Upper lobe of left lung (tissue), 6 donors: ENCODE results near the gene CLK2. TPM values are rescaled to one million over a fixed set of nuclear protein-coding genes. Genes with fewer than 3 reads are reported as not detected.

ENCODE experiments used
- ATAC-seq, 2 donors: fragments of 200-7000 bp; cut with Tn5 transposase; one replicate each; pipeline ENCODE4 v1.9.1; 2022; ENCODE audit warnings: mild to moderate bottlenecking in 2 of 2, moderate library complexity in 2 of 2; ENCODE audit not compliant: low FRiP score in 2 of 2
- DNase-seq, 2 donors: peaks; one replicate each; pipeline ENCODE4 v3.0.0-alpha.2; 2019 to 2020
- H3K27ac ChIP-seq, 4 donors: fragments of 200-600 bp; sonication (generic); one replicate each; pipeline ENCODE4 v1.5.1; 2016 to 2019
- H3K27me3 ChIP-seq, 4 donors: fragments of 200-600 bp; sonication (generic); one replicate each; pipeline ENCODE4 v1.5.1; 2017 to 2019
- H3K36me3 ChIP-seq, 4 donors: fragments of 200-600 bp; sonication (generic); one replicate each; pipeline ENCODE4 v1.5.1; 2016 to 2019
- H3K4me1 ChIP-seq, 4 donors: fragments of 200-600 bp; sonication (generic); one replicate each; pipeline ENCODE4 v1.5.1; 2018 to 2019
- H3K4me3 ChIP-seq, 4 donors: fragments of 200-600 bp; sonication (generic); one replicate each; pipeline ENCODE4 v1.5.1; 2017 to 2019; ENCODE audit warnings: mild to moderate bottlenecking in 2 of 4, moderate library complexity in 1 of 4
- H3K9me3 ChIP-seq, 4 donors: fragments of 200-600 bp; sonication (generic); one replicate each; pipeline ENCODE4 v1.5.1; 2018 to 2019
- EP300 ChIP-seq, 4 donors: sonication (generic); formaldehyde crosslinking; IDR thresholded peaks; one replicate each; pipeline ENCODE4 v1.5.1; 2017; ENCODE audit warnings: antibody characterized with exemption in 4 of 4, control low read depth in 2 of 4
- POLR2A ChIP-seq, 4 donors: fragments of 450-650 bp; IDR thresholded peaks; one replicate each; pipeline ENCODE4 v1.5.1; 2016 to 2017; ENCODE audit warnings: antibody characterized with exemption in 4 of 4, mild to moderate bottlenecking in 2 of 4
- POLR2AphosphoS5 ChIP-seq, 2 donors: sonication (generic); formaldehyde crosslinking; IDR thresholded peaks; one replicate each; pipeline ENCODE4 v1.5.1; 2017; ENCODE audit warnings: antibody characterized with exemption in 2 of 2
- WGBS, 2 donors: methylation state at CpG; one replicate each; pipeline ENCODE4 v1.1.5; 2017 to 2018; 5-methylcytosine and 5-hydroxymethylcytosine counted together
- total RNA-seq, 6 donors: library from RNA; depleted of rRNA in 4 of 6; stranded (reverse); fragments of >200 nt in 4 of 6; gene quantifications; one replicate each; pipeline versions ENCODE4 v1.1.0 to v1.2.1, GENCODE V29; 2016 to 2021
- TF ChIP-seq, protein P1 (sequence below), 6 experiments: fragments of 450-650 bp in 4 of 6; fragments of 200-600 bp in 2 of 6; sonication (generic) in 2 of 6; IDR thresholded peaks; one replicate each; pipeline ENCODE4 v1.5.1; 2016 to 2019; ENCODE audit warnings: antibody characterized with exemption in 6 of 6
- donor health status: DM: no; HTN: no; CAD: no; lungs with moderate emphysema.
- donor health status: DM: no; HTN: yes; CAD: no; lungs with severe emphysema.

CLK2 gene
- total RNA-seq, 6 donors from 2014 or later, result 32.7 to 92.2 (median 48.1) TPM

DNA sequence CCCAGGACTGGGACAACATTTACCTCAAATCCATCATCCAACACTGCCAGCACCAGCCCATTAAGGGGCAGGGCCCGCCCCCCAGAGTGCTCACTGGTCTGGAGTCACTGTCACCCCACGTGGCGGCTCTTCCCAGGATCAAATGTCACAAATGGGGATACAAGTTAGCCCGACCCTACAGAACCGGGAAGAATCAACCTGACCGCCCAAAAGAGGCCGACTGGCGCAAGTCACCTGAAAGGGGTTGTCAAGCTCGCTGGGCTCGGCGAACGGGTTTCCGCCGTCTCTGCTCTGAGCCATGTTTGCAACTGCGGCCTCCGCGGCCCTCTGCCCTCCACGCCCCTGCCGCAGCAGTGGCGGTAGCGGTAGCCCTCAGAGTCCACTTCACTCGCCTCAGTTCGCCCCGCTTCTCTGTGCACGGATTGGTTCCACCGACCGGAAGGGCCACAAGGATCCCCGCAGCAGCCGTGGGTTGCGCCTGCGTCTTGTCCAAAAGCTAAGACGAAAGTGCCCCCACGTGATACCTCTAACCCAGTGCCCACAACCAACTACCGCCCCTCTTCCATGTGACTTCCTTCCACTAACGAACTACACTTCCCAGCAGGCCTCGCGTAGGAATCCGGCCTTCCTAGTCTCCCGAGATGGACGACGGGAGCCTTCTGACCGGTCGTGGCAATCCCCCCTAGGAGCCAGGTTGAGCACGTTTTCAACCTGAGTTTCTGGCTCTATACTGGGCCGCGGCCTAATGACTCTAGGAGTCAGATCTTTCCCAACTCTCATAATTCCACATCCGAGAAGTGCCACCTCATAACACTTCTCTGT, 11.2 kb downstream of the CLK2 start, which contains the start of gene SCAMP3:
Gene SCAMP3, minus strand, starts transcription at position 509 of the 822 bp plus-strand sequence. Its CDS starts 209 bp downstream, at position 300.
- DNase-seq (peak; percentile 91 to 99), ATAC-seq (peak; percentile 98 to 99)
- Histone ChIP-seq H3K4me3 (peak within 1 kb of the TSS; percentile 70 to 97 (median 84)), H3K36me3 (peaks cover 13 to 74% (median 50%) of the 10 kb centered on the region in 4 donors), H3K9me3 (no peaks in the 10 kb centered on the region), H3K4me1 (peaks cover 15 to 27% (median 19%) of the 10 kb centered on the region in 4 donors), H3K27ac (peak within 1 kb of the TSS; percentile 74 to 90 (median 82)), H3K27me3 (no peaks in the 10 kb centered on the region)
- TF ChIP-seq EP300 (IDR thresholded peaks at IDR 0.05) (peak in 1 of 4 donors; percentile 5), POLR2AphosphoS5 (IDR thresholded peaks at IDR 0.05) (peak; percentile 76 to 79), POLR2A (IDR thresholded peaks at IDR 0.05) (peak in 3 of 4 donors; percentile 44 to 83 (median 64))
- TF ChIP-seq, protein P1, sequence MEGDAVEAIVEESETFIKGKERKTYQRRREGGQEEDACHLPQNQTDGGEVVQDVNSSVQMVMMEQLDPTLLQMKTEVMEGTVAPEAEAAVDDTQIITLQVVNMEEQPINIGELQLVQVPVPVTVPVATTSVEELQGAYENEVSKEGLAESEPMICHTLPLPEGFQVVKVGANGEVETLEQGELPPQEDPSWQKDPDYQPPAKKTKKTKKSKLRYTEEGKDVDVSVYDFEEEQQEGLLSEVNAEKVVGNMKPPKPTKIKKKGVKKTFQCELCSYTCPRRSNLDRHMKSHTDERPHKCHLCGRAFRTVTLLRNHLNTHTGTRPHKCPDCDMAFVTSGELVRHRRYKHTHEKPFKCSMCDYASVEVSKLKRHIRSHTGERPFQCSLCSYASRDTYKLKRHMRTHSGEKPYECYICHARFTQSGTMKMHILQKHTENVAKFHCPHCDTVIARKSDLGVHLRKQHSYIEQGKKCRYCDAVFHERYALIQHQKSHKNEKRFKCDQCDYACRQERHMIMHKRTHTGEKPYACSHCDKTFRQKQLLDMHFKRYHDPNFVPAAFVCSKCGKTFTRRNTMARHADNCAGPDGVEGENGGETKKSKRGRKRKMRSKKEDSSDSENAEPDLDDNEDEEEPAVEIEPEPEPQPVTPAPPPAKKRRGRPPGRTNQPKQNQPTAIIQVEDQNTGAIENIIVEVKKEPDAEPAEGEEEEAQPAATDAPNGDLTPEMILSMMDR (IDR thresholded peaks at IDR 0.05), result no peak
- WGBS, 2 donors, result 1 to 2% methylated on average over 19 to 43 of the region's 47 CpGs

DNA sequence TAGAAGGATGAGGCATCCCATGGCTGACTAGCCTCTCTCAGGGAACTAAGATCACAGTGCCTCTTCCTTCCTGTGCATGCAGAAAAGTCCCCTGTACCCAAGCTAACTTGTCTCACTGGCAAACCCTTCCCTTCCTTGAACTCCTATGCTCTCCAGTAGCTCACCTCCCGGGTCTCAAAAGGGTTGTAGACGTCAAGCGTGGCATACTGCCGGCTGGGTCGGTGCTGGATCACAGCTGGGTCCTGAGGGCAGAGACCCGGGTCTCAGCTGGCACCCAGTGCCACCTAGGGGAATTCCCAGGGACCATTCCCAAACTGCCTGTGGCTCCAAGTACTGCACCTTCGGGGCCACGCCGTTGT, 11.8 kb downstream of the CLK2 start:
- TF ChIP-seq, protein P1 (IDR thresholded peaks at IDR 0.05), result peak in 1 of 6 experiments; percentile 9
- TF ChIP-seq POLR2AphosphoS5 (IDR thresholded peaks at IDR 0.05), result no peak
- TF ChIP-seq EP300 (IDR thresholded peaks at IDR 0.05), result no peak
- TF ChIP-seq POLR2A (IDR thresholded peaks at IDR 0.05), result no peak
- ATAC-seq, result no peak
- H3K4me1 ChIP-seq, result peaks cover 15 to 29% (median 19%) of the 10 kb centered on the region in 4 donors
- H3K9me3 ChIP-seq, result no peaks in the 10 kb centered on the region
- DNase-seq, result no peak
- H3K36me3 ChIP-seq, result peaks cover 7 to 72% (median 44%) of the 10 kb centered on the region in 4 donors
- 0% methylated on average over 1 to 9 of the region's 9 CpGs for WGBS, 2 donors
- H3K27ac ChIP-seq, result peak overlapping the region; percentile 74 to 90 (median 82)
- no peaks in the 10 kb centered on the region for H3K27me3 ChIP-seq
- peak overlapping the region; percentile 70 to 97 (median 84) for H3K4me3 ChIP-seq

DNA sequence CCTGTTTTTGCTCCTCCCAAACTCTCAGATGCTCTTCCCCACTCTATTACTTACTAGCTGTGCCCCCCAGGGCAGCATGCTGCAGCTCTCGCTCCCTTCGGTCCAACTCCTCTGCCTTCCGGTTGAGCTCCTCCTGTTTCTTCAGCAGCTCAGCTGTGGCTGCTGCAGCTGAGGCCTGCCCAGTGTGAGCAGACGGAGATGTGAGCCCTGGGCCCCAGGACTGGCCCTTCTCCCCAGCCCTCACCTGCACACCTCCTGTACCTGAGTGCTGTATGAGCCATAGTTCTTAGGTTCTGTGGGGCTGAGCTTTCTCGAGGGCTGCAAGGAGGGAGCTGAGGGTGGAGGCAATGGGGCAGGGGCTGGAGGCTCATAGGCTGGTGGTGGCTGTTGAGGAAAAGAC, 13.0 kb downstream of the CLK2 start:
- H3K4me1 ChIP-seq, result peaks cover 24 to 36% (median 28%) of the 10 kb centered on the region in 4 donors
- TF ChIP-seq EP300 (IDR thresholded peaks at IDR 0.05) (no peak), POLR2A (IDR thresholded peaks at IDR 0.05) (no peak), POLR2AphosphoS5 (IDR thresholded peaks at IDR 0.05) (no peak)
- TF ChIP-seq, protein P1 (IDR thresholded peaks at IDR 0.05), result no peak
- H3K36me3 ChIP-seq, result peaks cover 4 to 60% (median 33%) of the 10 kb centered on the region in 4 donors
- DNase-seq (no peak), ATAC-seq (no peak)
- H3K27ac ChIP-seq, result no peak overlapping the region
- H3K27me3 ChIP-seq, result no peaks in the 10 kb centered on the region
- no peaks in the 10 kb centered on the region for H3K9me3 ChIP-seq
- H3K4me3 ChIP-seq, result no peak overlapping the region
- 94 to 97% methylated on average over 4 to 5 of the region's 5 CpGs for WGBS, 2 donors

DNA sequence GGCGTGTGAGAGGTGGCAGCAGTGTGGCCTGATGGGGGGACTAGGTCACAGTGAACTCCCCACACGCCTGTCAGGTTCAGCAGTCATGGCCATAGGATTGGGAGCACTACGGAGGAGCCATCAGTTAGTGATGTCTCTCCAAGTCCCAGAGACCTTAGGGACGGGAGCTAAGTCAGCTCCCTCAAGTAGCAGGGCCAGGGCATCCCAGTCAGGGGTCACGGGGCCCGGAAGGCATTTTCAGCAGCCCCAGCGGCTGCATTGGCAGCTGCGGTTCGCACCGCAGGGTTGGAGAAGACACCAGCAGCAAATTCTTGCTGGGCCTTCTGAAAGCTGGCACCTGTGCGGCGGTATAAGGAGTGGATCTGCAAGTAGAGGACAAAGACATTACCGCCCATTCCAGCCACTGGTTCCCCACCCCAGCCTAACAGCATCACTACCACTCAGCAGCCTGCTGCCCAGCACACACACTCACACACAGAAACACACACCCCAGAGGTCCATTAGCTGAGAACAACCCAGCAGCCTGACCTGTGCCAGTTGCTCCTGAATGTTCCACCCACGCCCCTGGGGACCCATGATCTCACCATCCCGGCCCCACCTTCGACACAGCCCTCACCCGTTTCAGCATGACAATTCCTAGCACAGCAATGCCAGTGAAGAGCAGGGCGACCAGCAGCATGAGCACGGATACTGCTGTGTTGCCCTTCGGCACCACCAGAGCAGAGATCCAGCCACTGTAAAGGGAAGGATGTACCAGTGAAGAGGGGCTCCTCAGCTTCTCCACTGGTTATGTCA, 17.0 kb downstream of the CLK2 start:
- H3K4me3 ChIP-seq, result peak overlapping the region in 3 of 4 donors; percentile 61 to 93 (median 78)
- DNase-seq (no peak), ATAC-seq (peak in 1 of 2 donors; percentile 0)
- TF ChIP-seq EP300 (IDR thresholded peaks at IDR 0.05), result no peak
- no peak for TF ChIP-seq POLR2AphosphoS5 (IDR thresholded peaks at IDR 0.05)
- TF ChIP-seq, protein P1 (IDR thresholded peaks at IDR 0.05), result no peak
- no peak for TF ChIP-seq POLR2A (IDR thresholded peaks at IDR 0.05)
- peak overlapping the region; percentile 95 to 97 (median 96) for H3K27ac ChIP-seq
- peaks cover 30 to 36% (median 34%) of the 10 kb centered on the region in 4 donors for H3K4me1 ChIP-seq
- H3K27me3 ChIP-seq, result no peaks in the 10 kb centered on the region
- peaks cover 0 to 35% (median 11%) of the 10 kb centered on the region in 4 donors for H3K36me3 ChIP-seq
- no peaks in the 10 kb centered on the region for H3K9me3 ChIP-seq
- 74 to 79% methylated on average over 16 to 17 of the region's 20 CpGs for WGBS, 2 donors
